Measurements from ENCODE around the gene PNPT1.

PNPT1 gene

GRCh38 chr2:55595536-55595935 lies 98.1 kb downstream of the PNPT1 start:
- no peak for DNase-seq

GRCh38 chr2:55592130-55592529 lies 101.5 kb downstream of the PNPT1 start:
- DNase-seq: no peak

GRCh38 chr2:55590810-55591440 lies 102.7 kb downstream of the PNPT1 start:
- DNase-seq: no peak

- no peak for DNase-seq
These were observed 108.1 kb downstream of the PNPT1 start for GRCh38 chr2:55585451-55586080.
